AG20443 (cell line): ENCODE measurements around the gene PRPF38B.
"Not testable (repeated sequence)": the region's sequence is repeated elsewhere in the genome, so short reads cannot be mapped to it uniquely, and the experiment has no call there.

Source experiments
- DNase-seq: peaks from one replicate; pipeline ENCODE4 v3.0.0; 2012; ENCODE audit warnings: low spot score, mixed read lengths

PRPF38B gene

GRCh38 chr1:108691942-108692723, at the start of gene PRPF38B:
Gene PRPF38B, plus strand, starts transcription at chr1:108692310. Its CDS starts 282 bp downstream, at chr1:108692592.
- peak; percentile 97 for DNase-seq

GRCh38 chr1:108643492-108644335, 48.4 kb upstream of the PRPF38B start:
- DNase-seq = peak; percentile 61

- no peak for DNase-seq
Measured at GRCh38 chr1:108644984-108645383, 47.1 kb upstream of the PRPF38B start.

- no peak for DNase-seq
Measured at GRCh38 chr1:108645564-108646184, 46.4 kb upstream of the PRPF38B start.

- no peak for DNase-seq
Measured at GRCh38 chr1:108646265-108646647, 45.9 kb upstream of the PRPF38B start.

GRCh38 chr1:108646648-108647269, 45.4 kb upstream of the PRPF38B start:
- DNase-seq = peak; percentile 69

GRCh38 chr1:108653431-108654105, 38.5 kb upstream of the PRPF38B start:
- no peak for DNase-seq

GRCh38 chr1:108657356-108658080, 34.6 kb upstream of the PRPF38B start:
- no peak for DNase-seq

- DNase-seq = peak; percentile 88
Measured at GRCh38 chr1:108661030-108661609, 31.0 kb upstream of the PRPF38B start, which contains the start of gene HENMT1. Gene HENMT1, minus strand, starts transcription at chr1:108661093. Its CDS starts 1,209 bp downstream, at chr1:108659884.

GRCh38 chr1:108663074-108663473, 29.0 kb upstream of the PRPF38B start:
- no peak for DNase-seq

GRCh38 chr1:108664481-108664880, 27.6 kb upstream of the PRPF38B start:
- no peak for DNase-seq

- no peak for DNase-seq
Measured at GRCh38 chr1:108665067-108665466, 27.0 kb upstream of the PRPF38B start.

- DNase-seq = no peak
Measured at GRCh38 chr1:108665771-108666170, 26.3 kb upstream of the PRPF38B start.

GRCh38 chr1:108667422-108667821, 24.7 kb upstream of the PRPF38B start:
- not testable (repeated sequence) for DNase-seq

- DNase-seq = no peak
Measured at GRCh38 chr1:108668777-108669176, 23.3 kb upstream of the PRPF38B start.

GRCh38 chr1:108669679-108670078, 22.4 kb upstream of the PRPF38B start:
- no peak for DNase-seq

GRCh38 chr1:108670131-108670773, 21.9 kb upstream of the PRPF38B start:
- DNase-seq = no peak

GRCh38 chr1:108671143-108671542, 21.0 kb upstream of the PRPF38B start:
- DNase-seq = no peak

GRCh38 chr1:108678706-108679105, 13.4 kb upstream of the PRPF38B start:
- DNase-seq = no peak
